Gastroesophageal sphincter (tissue), 3 donors: Measurements from ENCODE around the gene WASF1.

Experiments used
- POLR2A ChIP-seq, 2 donors: fragments of 450-650 bp; IDR thresholded peaks; one replicate each; pipeline ENCODE4 v1.6.1; 2017; ENCODE audit warnings: antibody characterized with exemption in 2 of 2, mild to moderate bottlenecking in 2 of 2, moderate library complexity in 1 of 2
- TF ChIP-seq, protein P1 (sequence below), 4 experiments: fragments of 200-600 bp in 2 of 4; fragments of 450-650 bp in 2 of 4; sonication (generic) in 1 of 4; IDR thresholded peaks; one replicate each; pipeline ENCODE4 v1.5.1; 2017 to 2019; ENCODE audit warnings: antibody characterized with exemption in 4 of 4, mild to moderate bottlenecking in 2 of 4, moderate library complexity in 2 of 4

DNA sequence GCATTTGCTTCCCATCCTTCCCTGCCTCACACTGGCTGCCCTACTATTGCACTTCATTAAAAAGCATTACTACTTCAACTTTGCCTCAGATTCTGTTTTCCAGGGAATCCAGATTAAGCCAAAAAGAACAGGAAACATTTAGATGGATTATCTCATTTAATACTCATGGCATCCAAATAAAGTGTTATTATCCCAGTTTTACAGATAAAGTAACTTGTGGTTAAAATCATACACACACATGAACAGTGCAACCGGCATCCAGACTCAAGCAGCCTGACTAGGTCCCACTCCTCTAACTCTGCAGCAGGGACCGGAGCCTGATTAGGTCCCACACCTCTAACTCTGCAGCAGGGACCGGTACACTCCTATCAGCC is 129.0 kb downstream of the WASF1 start:
- TF ChIP-seq POLR2A (IDR thresholded peaks at IDR 0.05): no peak
- TF ChIP-seq, protein P1, sequence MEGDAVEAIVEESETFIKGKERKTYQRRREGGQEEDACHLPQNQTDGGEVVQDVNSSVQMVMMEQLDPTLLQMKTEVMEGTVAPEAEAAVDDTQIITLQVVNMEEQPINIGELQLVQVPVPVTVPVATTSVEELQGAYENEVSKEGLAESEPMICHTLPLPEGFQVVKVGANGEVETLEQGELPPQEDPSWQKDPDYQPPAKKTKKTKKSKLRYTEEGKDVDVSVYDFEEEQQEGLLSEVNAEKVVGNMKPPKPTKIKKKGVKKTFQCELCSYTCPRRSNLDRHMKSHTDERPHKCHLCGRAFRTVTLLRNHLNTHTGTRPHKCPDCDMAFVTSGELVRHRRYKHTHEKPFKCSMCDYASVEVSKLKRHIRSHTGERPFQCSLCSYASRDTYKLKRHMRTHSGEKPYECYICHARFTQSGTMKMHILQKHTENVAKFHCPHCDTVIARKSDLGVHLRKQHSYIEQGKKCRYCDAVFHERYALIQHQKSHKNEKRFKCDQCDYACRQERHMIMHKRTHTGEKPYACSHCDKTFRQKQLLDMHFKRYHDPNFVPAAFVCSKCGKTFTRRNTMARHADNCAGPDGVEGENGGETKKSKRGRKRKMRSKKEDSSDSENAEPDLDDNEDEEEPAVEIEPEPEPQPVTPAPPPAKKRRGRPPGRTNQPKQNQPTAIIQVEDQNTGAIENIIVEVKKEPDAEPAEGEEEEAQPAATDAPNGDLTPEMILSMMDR (IDR thresholded peaks at IDR 0.05): no peak
